Skeletal muscle cell (primary cell): Measurements from ENCODE around the gene NMNAT2.
A peak's percentile ranks its signal among the peaks of the same experiment; 100 is the strongest.

ENCODE experiments used
- DNase-seq: peaks from one replicate; pipeline ENCODE4 v3.0.0-alpha.2; 2010; ENCODE audit warnings: low read depth
- H3K4me3 ChIP-seq: 2 replicates; pipeline ENCODE4 v1.5.1; 2011; ENCODE audit warnings: low read depth, mild to moderate bottlenecking, control low read depth, low read length, moderate library complexity

Gene NMNAT2

GRCh38 chr1:183206538-183207122, 211.6 kb downstream of the NMNAT2 start:
- DNase-seq, result no peak

GRCh38 chr1:183205196-183205781, 212.9 kb downstream of the NMNAT2 start:
- peak; percentile 88 for DNase-seq
- H3K4me3 ChIP-seq, result no peak overlapping the region

More at GRCh38 chr1:183206538-183207122, 211.6 kb downstream of the NMNAT2 start:
- no peak overlapping the region for H3K4me3 ChIP-seq

- DNase-seq, result no peak
- H3K4me3 ChIP-seq, result no peak overlapping the region
Observed at GRCh38 chr1:183203094-183203493, 215.1 kb downstream of the NMNAT2 start.

GRCh38 chr1:183200451-183200850, 217.7 kb downstream of the NMNAT2 start:
- H3K4me3 ChIP-seq, result no peak overlapping the region
- no peak for DNase-seq

- no peak overlapping the region for H3K4me3 ChIP-seq
- no peak for DNase-seq
Observed at GRCh38 chr1:183199304-183199703, 218.9 kb downstream of the NMNAT2 start.

- DNase-seq, result peak; percentile 91
- no peak overlapping the region for H3K4me3 ChIP-seq
Observed at GRCh38 chr1:183198463-183198862, 219.7 kb downstream of the NMNAT2 start.
